GM21447 (cell line): ENCODE measurements around the gene PARD3B.

Experiments used
- ATAC-seq: cut with Tn5 transposase; IDR thresholded peaks from one replicate; pipeline ENCODE4 v1.9.1; 2021; ENCODE audit not compliant: unreplicated experiment

Gene PARD3B

GRCh38 chr2:204586444-204587180 lies 41.3 kb downstream of the PARD3B start:
- ATAC-seq, result no peak

GRCh38 chr2:204590063-204590462 lies 44.8 kb downstream of the PARD3B start:
- no peak for ATAC-seq

GRCh38 chr2:204591225-204591624 lies 46.0 kb downstream of the PARD3B start:
- ATAC-seq, result no peak

- no peak for ATAC-seq
Observed at GRCh38 chr2:204604061-204604460, 58.8 kb downstream of the PARD3B start.

- ATAC-seq, result no peak
Observed at GRCh38 chr2:204608237-204608939, 63.1 kb downstream of the PARD3B start.

- no peak for ATAC-seq
Observed at GRCh38 chr2:204611017-204611631, 65.8 kb downstream of the PARD3B start.

GRCh38 chr2:204611764-204612163 lies 66.5 kb downstream of the PARD3B start:
- ATAC-seq, result no peak

GRCh38 chr2:204613635-204614034 lies 68.4 kb downstream of the PARD3B start:
- ATAC-seq, result no peak

GRCh38 chr2:204615456-204615855 lies 70.2 kb downstream of the PARD3B start:
- ATAC-seq, result no peak

- ATAC-seq, result no peak
Observed at GRCh38 chr2:204625135-204625534, 79.9 kb downstream of the PARD3B start.

- ATAC-seq, result no peak
Observed at GRCh38 chr2:204628926-204629712, 83.8 kb downstream of the PARD3B start.

- ATAC-seq, result no peak
Observed at GRCh38 chr2:204632410-204632809, 87.1 kb downstream of the PARD3B start.

- ATAC-seq, result no peak
Observed at GRCh38 chr2:204634564-204634963, 89.3 kb downstream of the PARD3B start.

GRCh38 chr2:204635478-204635877 lies 90.2 kb downstream of the PARD3B start:
- no peak for ATAC-seq

GRCh38 chr2:204638471-204639194 lies 93.4 kb downstream of the PARD3B start:
- no peak for ATAC-seq

GRCh38 chr2:204643326-204643725 lies 98.1 kb downstream of the PARD3B start:
- ATAC-seq, result no peak

- ATAC-seq, result no peak
Observed at GRCh38 chr2:204645018-204645773, 99.9 kb downstream of the PARD3B start.

GRCh38 chr2:204647626-204648025 lies 102.4 kb downstream of the PARD3B start:
- no peak for ATAC-seq

GRCh38 chr2:204650611-204651010 lies 105.3 kb downstream of the PARD3B start:
- no peak for ATAC-seq

- no peak for ATAC-seq
Observed at GRCh38 chr2:204652063-204652462, 106.8 kb downstream of the PARD3B start.
